C4-2B (cell line): ENCODE results near the gene KIF13A.

ENCODE experiments used
- CTCF ChIP-seq: fragments of 450-650 bp; conservative IDR thresholded peaks from 2 replicates; pipeline ENCODE4 v1.5.1; 2017; ENCODE audit warnings: mild to moderate bottlenecking
- ZFX ChIP-seq: fragments of 450-650 bp; IDR thresholded peaks from 2 replicates; pipeline ENCODE4 v1.6.1; 2017

GRCh38 chr6:17908831-17909230 lies 78.6 kb downstream of the KIF13A start:
- TF ChIP-seq CTCF = no peak
- no peak for TF ChIP-seq ZFX
